ELF-1 (cell line): Measurements from ENCODE around the gene TFAM.

ENCODE experiments used
- DNase-seq: peaks from one replicate; pipeline ENCODE4 v3.0.0-alpha.2; 2016; ENCODE audit warnings: low read depth, low spot score

Gene TFAM

GRCh38 chr10:58384999-58385783 is at the start of gene TFAM:
Gene TFAM (plus strand): TSS chr10:58385410. CDS start chr10:58385548, 138 bp downstream.
- peak; percentile 97 for DNase-seq

GRCh38 chr10:58336242-58336641 is 49.0 kb upstream of the TFAM start:
- DNase-seq: no peak

- DNase-seq: no peak
Measured at GRCh38 chr10:58341422-58341821, 43.8 kb upstream of the TFAM start.

GRCh38 chr10:58341947-58342346 is 43.3 kb upstream of the TFAM start:
- no peak for DNase-seq

GRCh38 chr10:58347967-58348366 is 37.2 kb upstream of the TFAM start:
- DNase-seq: no peak

- DNase-seq: no peak
Measured at GRCh38 chr10:58348571-58349033, 36.6 kb upstream of the TFAM start.

- no peak for DNase-seq
Measured at GRCh38 chr10:58350023-58350422, 35.2 kb upstream of the TFAM start.

- DNase-seq: no peak
Measured at GRCh38 chr10:58350619-58351323, 34.4 kb upstream of the TFAM start.

- no peak for DNase-seq
Measured at GRCh38 chr10:58351616-58352578, 33.3 kb upstream of the TFAM start.

- no peak for DNase-seq
Measured at GRCh38 chr10:58352956-58353610, 32.1 kb upstream of the TFAM start.

- no peak for DNase-seq
Measured at GRCh38 chr10:58356756-58357155, 28.5 kb upstream of the TFAM start.

GRCh38 chr10:58358314-58358933 is 26.8 kb upstream of the TFAM start:
- DNase-seq: no peak

- no peak for DNase-seq
Measured at GRCh38 chr10:58358947-58359346, 26.3 kb upstream of the TFAM start.

- DNase-seq: no peak
Measured at GRCh38 chr10:58359541-58359940, 25.7 kb upstream of the TFAM start.

GRCh38 chr10:58360412-58361004 is 24.7 kb upstream of the TFAM start:
- DNase-seq: no peak

- no peak for DNase-seq
Measured at GRCh38 chr10:58361353-58361752, 23.9 kb upstream of the TFAM start.

GRCh38 chr10:58362027-58362789 is 23.0 kb upstream of the TFAM start:
- DNase-seq: no peak

- DNase-seq: no peak
Measured at GRCh38 chr10:58367069-58367468, 18.1 kb upstream of the TFAM start.

GRCh38 chr10:58371473-58371872 is 13.7 kb upstream of the TFAM start:
- DNase-seq: no peak
